Stimulated activated CD4-positive, alpha-beta T cell treated with anti-CD3 and anti-CD28 coated beads, Interleukin-15, amount 100 ng/mL, for 48 hours (primary cell): ENCODE measurements around the gene RAP1A.

Experiments used
- DNase-seq, 2 donors: peaks; one replicate each; pipeline ENCODE4 v3.0.0-alpha.2; 2020; ENCODE audit warnings: low read depth in 2 of 2

The RAP1A gene

GRCh38 chr1:111756124-111756513 is 136.5 kb downstream of the RAP1A start:
- no peak for DNase-seq

DNA sequence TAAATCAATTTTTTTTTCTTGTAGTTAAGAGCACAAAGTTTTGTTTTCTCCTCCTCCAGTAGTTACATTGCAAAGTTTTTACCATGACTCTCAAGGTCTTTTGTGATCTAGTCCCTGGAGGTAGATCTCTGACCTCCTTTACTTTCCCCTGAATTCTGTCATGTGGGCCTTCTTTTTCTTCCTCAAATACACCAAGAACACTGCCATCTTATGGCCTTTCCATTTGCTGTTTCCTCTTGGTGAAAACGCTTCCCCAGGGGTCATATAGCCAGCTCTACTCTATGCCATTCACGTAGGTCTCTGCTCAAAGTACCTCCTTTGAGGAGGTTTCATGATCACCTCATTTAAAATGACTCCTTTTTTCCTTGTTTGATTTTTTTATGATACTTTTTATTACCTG is 138.8 kb downstream of the RAP1A start:
- DNase-seq, result no peak

- DNase-seq, result no peak
These were observed 142.1 kb downstream of the RAP1A start for GRCh38 chr1:111761717-111762116.

DNA sequence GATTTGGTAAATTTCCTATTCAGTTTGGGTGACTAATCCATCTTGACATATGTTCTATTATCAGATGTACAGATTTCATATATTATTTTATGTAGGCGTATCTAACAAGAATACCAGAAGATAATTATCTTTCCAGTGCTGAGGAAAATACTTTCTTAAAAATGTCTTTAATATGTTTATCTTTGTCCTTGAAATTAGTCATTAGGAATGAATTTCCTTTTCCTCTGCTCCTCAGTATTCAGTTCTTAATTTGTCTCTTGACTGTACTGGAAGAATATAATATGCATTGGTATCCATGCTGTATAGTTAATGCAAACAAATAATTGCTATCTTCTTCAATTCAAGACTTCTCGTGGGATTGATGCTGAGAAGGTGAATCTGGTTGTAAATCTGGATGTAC is 142.7 kb downstream of the RAP1A start:
- no peak for DNase-seq
